K562 treated with DMSO at 1 percent for 4 hours (cell line): ENCODE measurements around the gene NDRG2. TPM values are rescaled to one million over a fixed set of nuclear protein-coding genes. Genes with fewer than 3 reads are reported as not detected.

Experiments
- total RNA-seq: library from RNA; unstranded; fragments of 300-600 nt; gene quantifications from 2 replicates; pipeline ENCODE4 v1.2.3, GENCODE V29; 2022; ENCODE audit not compliant: insufficient read depth

The NDRG2 gene
- total RNA-seq, result 81.3 and 141 TPM in 2 replicates

DNA sequence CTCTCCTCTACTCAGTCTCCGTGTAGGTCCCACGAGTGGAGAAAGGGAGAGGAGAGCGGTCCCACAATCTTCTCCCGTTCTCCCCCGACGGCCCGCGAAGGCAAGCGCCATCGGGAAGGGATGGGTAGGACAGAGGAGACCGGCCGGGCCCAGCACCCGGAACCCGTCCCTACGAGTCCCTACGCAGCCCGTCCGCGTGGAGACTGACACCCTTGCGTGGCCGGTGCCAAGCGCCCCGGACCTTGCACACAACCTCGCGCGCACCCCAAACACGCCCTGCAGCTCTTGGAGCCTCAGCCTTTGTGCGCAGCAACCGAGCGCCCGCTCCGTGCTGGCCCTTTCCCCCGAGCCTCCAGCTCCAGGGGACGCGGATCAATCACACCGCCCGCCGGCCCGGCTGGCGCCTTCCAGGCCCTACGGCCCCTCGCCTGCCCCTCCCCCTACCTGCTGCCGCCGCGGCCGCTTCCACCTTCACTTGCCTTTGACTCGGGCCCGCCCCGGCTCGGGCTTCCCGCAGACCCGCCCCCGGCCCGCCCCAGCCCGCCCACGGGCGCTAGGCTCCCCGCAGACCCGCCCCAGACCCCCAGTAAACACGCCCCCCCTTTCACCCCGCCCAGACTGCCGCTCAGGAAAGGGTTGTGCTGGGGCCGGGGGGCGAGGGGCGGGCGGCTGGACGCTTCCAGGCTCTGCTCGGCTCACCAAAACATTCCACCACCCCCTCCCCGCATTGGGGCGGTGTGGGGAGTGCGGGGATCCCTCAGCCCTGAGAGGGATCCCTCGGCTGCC, at the start of gene NDRG2:
NDRG2 (minus strand) TSS at position 477 of the 786 bp plus-strand sequence. CDS start 1,746 bp downstream, outside the sequence.

GRCh38 chr14:21070083-21070609, 45.3 kb upstream of the NDRG2 start, which contains the start of gene ARHGEF40:
Gene ARHGEF40, plus strand, starts transcription at chr14:21070304. Its CDS starts 93 bp downstream, at chr14:21070397.

DNA sequence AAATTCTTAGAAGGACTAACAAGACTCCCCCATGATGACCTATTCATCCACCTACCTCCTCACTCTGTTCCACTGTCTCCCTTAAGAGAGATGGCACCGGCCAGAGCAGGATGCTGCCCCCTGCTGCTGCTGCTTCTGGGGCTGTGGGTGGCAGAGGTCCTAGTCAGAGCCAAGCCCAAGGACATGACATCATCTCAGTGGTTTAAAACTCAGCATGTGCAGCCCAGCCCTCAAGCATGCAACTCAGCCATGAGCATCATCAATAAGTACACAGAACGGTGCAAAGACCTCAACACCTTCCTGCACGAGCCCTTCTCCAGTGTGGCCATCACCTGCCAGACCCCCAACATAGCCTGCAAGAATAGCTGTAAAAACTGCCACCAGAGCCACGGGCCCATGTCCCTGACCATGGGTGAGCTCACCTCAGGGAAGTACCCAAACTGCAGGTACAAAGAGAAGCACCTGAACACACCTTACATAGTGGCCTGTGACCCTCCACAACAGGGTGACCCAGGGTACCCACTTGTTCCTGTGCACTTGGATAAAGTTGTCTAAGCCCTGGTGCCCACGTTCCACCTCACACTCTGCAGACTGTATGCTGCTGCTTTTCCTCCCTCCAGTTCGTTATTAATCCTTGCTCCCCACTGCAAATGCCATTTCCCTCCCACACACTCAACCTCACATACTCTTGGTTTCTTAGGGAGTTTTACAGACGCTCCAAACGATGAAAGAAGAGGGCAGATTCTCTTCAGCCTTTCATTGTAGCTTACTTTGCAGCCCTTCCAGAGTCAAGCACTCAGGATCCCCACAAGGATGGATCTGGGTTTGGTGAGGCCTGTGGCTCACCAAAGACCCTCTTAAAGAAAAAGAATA, 33.2 kb upstream of the NDRG2 start, which contains the start of gene RNASE8:
RNASE8 (plus strand) TSS at position 20 of the 873 bp plus-strand sequence; CDS start at position 91, 71 bp downstream.

GRCh38 chr14:21041676-21042433, 17.0 kb upstream of the NDRG2 start, which contains the start of gene RNASE7:
Gene RNASE7, plus strand, starts transcription at chr14:21042362. Its CDS starts 631 bp downstream, at chr14:21042993.

GRCh38 chr14:21034707-21035106, 9.8 kb upstream of the NDRG2 start, which contains the start of gene RNASE13:
Gene RNASE13, minus strand, starts transcription at chr14:21034807. Its CDS starts 519 bp downstream, at chr14:21034288.

GRCh38 chr14:21029917-21030316, 5.1 kb upstream of the NDRG2 start, which contains the start of gene TPPP2:
Gene TPPP2, plus strand, starts transcription at chr14:21030217. Its CDS starts 365 bp downstream, at chr14:21030582.

DNA sequence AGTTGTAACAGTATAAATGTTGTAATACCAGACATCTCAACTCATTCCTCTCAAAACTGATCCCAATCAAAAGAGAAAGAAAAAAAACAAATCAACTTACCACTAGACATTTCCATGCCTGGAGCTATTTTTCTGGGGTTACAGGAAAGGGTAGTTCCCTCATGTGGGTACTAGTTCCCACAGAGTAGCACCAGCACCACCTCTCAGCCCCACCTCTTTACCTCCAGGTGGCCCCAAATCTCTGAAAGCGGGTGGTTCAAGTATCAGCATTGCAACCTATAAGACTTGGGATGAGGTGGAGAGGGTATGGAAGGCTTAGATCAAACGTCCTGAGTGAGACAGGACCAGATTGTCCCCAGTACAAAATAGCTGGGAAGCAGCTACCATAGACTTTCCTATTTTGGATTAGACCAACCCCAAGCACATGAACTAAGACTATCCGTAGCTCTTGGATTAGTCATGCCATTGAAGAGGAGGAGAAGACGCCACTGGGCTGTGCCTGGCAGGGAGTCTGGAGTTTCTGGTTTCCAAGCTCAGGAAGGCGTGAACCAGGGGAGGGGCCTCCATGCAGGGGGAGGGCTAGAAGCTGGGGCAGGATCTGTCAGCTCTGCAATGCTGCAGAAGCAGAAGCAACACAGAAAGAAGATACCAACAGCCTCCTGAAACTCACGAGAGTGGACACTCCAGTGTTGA, 26.0 kb downstream of the NDRG2 start, which contains the start of gene SLC39A2:
SLC39A2 (plus strand) TSS at position 620 of the 693 bp plus-strand sequence. CDS start 154 bp downstream, outside the sequence.

GRCh38 chr14:20989787-20990600, 34.9 kb downstream of the NDRG2 start, which contains the start of gene METTL17:
Gene METTL17, plus strand, starts transcription at chr14:20989980. Its CDS starts 23 bp downstream, at chr14:20990003.

Other genes with a start within 250 kb of the NDRG2 start
- gene RNASE6, start 243.8 kb downstream of the NDRG2 start, total RNA-seq, result not detected in 2 replicates
- 20.2 and 38.3 TPM in 2 replicates for gene RNASE1, start 222.2 kb downstream of the NDRG2 start, total RNA-seq
- gene RNASE3, start 133.7 kb downstream of the NDRG2 start, total RNA-seq, result not detected in 2 replicates
- not detected in 2 replicates for gene RNASE2, start 69.6 kb downstream of the NDRG2 start, total RNA-seq
- 65.2 and 77.8 TPM in 2 replicates for gene METTL17, start 35.1 kb downstream of the NDRG2 start, total RNA-seq
- gene SLC39A2, start 25.8 kb downstream of the NDRG2 start, total RNA-seq, result not detected in 2 replicates
- gene TPPP2, start 5.2 kb upstream of the NDRG2 start, total RNA-seq, result not detected in 2 replicates
- gene RNASE13, start 9.7 kb upstream of the NDRG2 start, total RNA-seq, result not detected in 2 replicates
- not detected in 2 replicates for gene RNASE7, start 17.3 kb upstream of the NDRG2 start, total RNA-seq
- not detected in 2 replicates for gene RNASE8, start 32.8 kb upstream of the NDRG2 start, total RNA-seq
- 4.5 and 5.3 TPM in 2 replicates for gene ARHGEF40, start 45.2 kb upstream of the NDRG2 start, total RNA-seq
- gene ZNF219, start 73.6 kb upstream of the NDRG2 start, total RNA-seq, result 17.2 and 24.1 TPM in 2 replicates
- gene TMEM253, start 76.0 kb upstream of the NDRG2 start, total RNA-seq, result not detected in 2 replicates
- not detected in 2 replicates for gene OR5AU1, start 131.0 kb upstream of the NDRG2 start, total RNA-seq
- 505 and 565 TPM in 2 replicates for gene HNRNPC, start 244.4 kb upstream of the NDRG2 start, total RNA-seq